GM19372 (cell line): Measurements from ENCODE around the gene TMEM128.
A peak's percentile ranks its signal among the peaks of the same experiment; 100 is the strongest.

Experiments used
- ATAC-seq: cut with Tn5 transposase; IDR thresholded peaks from one replicate; pipeline ENCODE4 v1.9.1; 2021; ENCODE audit warnings: mild to moderate bottlenecking, low read depth, moderate library complexity; ENCODE audit not compliant: unreplicated experiment

The TMEM128 gene, protein sequence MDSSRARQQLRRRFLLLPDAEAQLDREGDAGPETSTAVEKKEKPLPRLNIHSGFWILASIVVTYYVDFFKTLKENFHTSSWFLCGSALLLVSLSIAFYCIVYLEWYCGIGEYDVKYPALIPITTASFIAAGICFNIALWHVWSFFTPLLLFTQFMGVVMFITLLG

GRCh38 chr4:4248029-4248884, at the start of gene TMEM128:
TSS of gene TMEM128 (minus strand) at chr4:4248223. CDS start at chr4:4248202, 21 bp downstream.
- ATAC-seq = peak; percentile 97

DNA sequence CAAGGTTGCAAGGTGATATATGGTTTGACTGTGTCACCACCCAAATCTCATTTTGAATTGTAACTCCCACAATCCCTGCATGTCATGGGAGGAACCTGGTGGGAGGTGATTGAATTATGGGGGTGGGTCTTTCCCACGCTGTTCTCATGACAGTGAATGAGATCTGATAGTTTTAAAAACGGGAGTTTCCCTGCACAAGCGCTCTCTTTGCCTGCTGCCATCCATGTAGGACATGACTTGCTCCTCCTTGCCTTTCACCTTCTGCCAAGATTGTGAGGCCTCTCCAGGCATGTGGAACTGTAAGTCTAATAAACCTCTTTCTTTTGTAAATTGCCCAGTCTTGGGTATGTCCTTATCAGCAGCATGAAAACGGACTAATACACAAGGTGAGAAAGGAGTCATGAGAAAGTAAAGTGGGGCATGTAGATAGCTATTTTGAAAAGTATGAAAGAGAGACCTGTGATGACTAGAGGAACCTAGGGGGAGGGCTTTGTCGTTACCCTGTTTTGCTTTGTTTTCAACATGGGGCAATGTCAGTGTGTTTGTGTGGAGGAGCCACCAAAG, 48.3 kb upstream of the TMEM128 start:
- ATAC-seq = no peak

- no peak for ATAC-seq
These were observed 45.3 kb upstream of the TMEM128 start for GRCh38 chr4:4293279-4293678.

- peak; percentile 90 for ATAC-seq
These were observed 42.2 kb upstream of the TMEM128 start, which contains the start of the genes LYAR and ZBTB49 for GRCh38 chr4:4289941-4290850. TSS of gene LYAR (minus strand) at chr4:4290154. CDS start at chr4:4283742, 6,412 bp downstream. TSS of gene ZBTB49 (plus strand) at chr4:4290251. CDS start at chr4:4299946, 9,695 bp downstream.

- peak; percentile 10 for ATAC-seq
These were observed 41.5 kb upstream of the TMEM128 start for GRCh38 chr4:4289597-4289940.

GRCh38 chr4:4289055-4289454, 41.0 kb upstream of the TMEM128 start:
- no peak for ATAC-seq

- ATAC-seq = no peak
These were observed 40.1 kb upstream of the TMEM128 start for GRCh38 chr4:4288098-4288497.

- no peak for ATAC-seq
These were observed 37.0 kb upstream of the TMEM128 start for GRCh38 chr4:4284827-4285618.

GRCh38 chr4:4281787-4282186, 33.8 kb upstream of the TMEM128 start:
- ATAC-seq = no peak

DNA sequence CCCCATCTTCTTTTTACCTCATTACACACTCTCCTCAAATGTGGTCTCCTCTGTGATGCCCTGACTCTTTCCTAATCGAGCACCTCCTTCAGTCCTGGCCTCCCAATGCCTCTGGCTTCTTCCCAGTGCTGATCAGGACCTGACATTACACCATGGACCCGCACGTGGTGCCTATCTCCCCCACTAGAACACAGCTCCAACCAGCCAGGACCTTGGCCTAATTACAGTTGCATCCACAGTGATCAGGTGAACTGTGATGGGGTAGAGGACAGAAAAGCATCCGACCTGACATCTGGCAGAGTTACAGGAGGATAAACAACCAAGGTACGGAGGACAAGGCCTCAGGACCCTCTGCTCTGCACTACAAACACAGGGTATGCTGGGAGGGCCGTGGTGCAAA, 29.5 kb upstream of the TMEM128 start:
- ATAC-seq = no peak

DNA sequence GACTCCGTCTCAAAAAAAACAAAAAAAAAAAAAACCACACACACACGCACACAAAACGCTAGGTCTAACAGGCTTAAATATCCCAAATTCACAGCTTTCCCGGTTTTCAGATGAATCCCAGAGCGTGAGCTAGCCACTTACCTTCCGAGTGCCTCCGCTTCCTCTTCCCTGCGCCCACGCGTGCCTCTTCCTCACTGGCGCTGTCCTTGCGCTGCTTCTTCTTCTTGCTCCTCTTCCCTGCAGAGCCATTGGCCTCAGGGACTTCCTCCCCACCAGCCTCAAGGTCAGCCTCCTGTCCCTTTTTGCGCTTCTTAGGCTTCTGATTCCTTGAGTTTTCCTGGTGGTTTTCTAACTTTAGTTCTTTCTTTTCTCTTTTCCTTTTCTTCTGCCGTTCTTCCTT, 26.2 kb upstream of the TMEM128 start:
- ATAC-seq = no peak

DNA sequence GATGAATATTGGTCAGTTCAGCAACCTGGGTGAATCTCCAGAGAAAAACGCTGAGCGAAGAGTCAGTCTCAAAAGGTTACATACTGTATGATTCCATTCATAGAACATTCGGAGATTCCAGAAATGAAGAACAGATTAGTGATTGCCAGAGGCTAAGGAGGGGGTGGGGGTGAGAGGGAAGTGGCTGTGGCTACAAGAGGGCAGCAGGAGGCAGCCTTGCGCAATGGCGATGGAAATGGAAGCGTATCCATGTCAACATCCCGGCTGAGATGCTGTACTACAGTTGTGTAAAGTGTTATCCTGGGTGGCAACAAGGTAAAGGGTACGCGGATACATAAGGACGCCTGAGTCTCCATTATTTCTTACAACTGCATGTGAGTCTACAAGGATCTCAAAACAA, 23.9 kb upstream of the TMEM128 start:
- no peak for ATAC-seq

- no peak for ATAC-seq
These were observed 22.5 kb upstream of the TMEM128 start for GRCh38 chr4:4270529-4270928.

GRCh38 chr4:4269856-4270255, 21.8 kb upstream of the TMEM128 start:
- no peak for ATAC-seq

- ATAC-seq = no peak
These were observed 21.3 kb upstream of the TMEM128 start for GRCh38 chr4:4269331-4269731.

- ATAC-seq = no peak
These were observed 20.8 kb upstream of the TMEM128 start for GRCh38 chr4:4268776-4269175.

DNA sequence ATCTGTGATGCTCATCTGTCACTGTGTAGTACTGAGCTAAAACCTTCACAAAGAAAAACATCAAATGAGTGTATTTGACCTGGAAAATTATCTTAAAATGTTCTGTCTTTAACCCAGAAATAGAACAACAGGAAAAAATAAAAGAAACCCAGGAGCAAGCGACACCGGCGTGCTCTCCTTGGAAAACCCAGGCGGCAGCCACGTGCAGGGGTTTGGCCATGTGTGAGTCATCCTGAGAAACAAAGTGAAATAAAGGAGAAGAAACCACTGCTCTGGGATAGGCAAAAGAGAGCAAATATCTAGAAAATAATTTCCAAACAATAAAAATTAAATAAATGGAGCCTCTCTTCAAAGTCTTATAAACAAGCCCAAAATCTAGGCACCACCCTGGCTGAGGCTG, 20.0 kb upstream of the TMEM128 start:
- ATAC-seq = no peak

- ATAC-seq = peak; percentile 65
These were observed 12.2 kb upstream of the TMEM128 start for GRCh38 chr4:4260185-4260751.

DNA sequence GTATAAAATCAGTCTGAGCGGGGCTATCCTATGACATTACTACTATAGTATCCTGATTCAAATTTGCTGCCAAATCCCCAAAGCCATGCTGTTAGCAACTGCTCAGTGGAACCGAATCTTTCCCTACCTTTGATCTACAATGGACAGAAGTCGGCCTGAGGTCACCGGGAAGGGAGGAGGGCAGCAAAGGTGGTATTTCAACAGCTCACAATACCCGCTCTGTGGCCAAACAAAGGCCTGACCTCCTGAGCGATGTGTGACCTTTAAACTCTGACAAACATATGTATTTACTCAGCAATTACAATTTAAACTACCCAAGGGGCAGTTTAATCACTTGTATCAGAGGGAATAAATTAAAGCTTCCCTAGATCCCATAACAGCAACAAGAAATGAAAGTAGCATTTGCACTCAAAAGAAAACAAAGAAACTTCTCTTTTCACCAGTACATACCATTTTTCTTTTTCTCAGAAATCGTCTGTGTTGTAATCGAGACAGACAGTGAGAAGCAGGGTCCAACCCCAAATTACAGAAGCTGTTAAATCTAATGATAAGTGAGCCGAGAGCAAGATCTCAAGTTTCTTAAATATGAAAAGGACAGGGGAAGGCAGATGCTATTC, 11.6 kb upstream of the TMEM128 start:
- no peak for ATAC-seq
